ENCODE results near the gene ZBTB40.

DNA sequence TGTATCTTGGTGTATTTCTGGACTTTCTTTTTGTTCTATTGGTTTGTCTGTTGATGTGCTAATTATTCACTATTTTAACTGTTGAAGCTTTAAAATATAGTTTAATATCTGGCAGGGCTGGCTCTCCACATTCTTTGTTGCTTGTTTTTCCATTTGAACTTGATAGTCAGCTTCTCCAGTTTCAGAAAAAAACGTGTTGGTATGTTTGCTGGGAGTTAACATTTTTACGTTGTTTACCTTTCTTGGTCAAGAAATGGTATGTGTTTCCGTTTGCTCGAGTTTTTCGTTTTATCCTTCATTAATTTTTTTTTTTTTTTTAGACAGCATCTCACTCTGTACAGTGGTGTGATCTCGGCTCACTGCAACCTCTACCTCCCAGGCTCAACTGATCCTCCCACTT is 16.9 kb upstream of the ZBTB40 start:
- TF ChIP-seq POLR2A (IDR thresholded peaks at IDR 0.05), result no peak
- TF ChIP-seq POLR2AphosphoS5 (IDR thresholded peaks at IDR 0.05), result no peak

Measured in spleen (tissue), 3 donors.